Loucy (cell line): ENCODE measurements around the gene BCL2A1.
"Not testable (repeated sequence)": the region's sequence is repeated elsewhere in the genome, so short reads cannot be mapped to it uniquely, and the experiment has no call there.

ENCODE experiments used
- H2AFZ ChIP-seq: fragments of 200-600 bp; sonication (generic); 2 replicates; pipeline ENCODE4 v1.6.0; 2016; ENCODE audit warnings: antibody characterized with exemption, mild to moderate bottlenecking, low read length, moderate library complexity
- H3F3A ChIP-seq: fragments of 200-600 bp; 2 replicates; pipeline ENCODE4 v1.6.0; 2016; ENCODE audit warnings: antibody characterized with exemption, low read depth, mild to moderate bottlenecking
- H3K27me3 ChIP-seq: fragments of 200-600 bp; sonication (generic); 2 replicates; pipeline ENCODE4 v1.6.1; 2014; ENCODE audit warnings: low read length, mild to moderate bottlenecking; ENCODE audit not compliant: insufficient read depth, poor library complexity, severe bottlenecking
- H3K36me3 ChIP-seq: fragments of 200-600 bp; sonication (generic); 2 replicates; pipeline ENCODE4 v1.6.1; 2016; ENCODE audit warnings: low read length; ENCODE audit not compliant: insufficient read depth
- H3K4me1 ChIP-seq: fragments of 200-600 bp; sonication (generic); 2 replicates; pipeline ENCODE4 v1.5.1; 2014; ENCODE audit warnings: low read length, mild to moderate bottlenecking; ENCODE audit not compliant: insufficient read depth, poor library complexity, severe bottlenecking
- H3K4me2 ChIP-seq: fragments of 200-600 bp; sonication (generic); 2 replicates; pipeline ENCODE4 v1.6.0; 2014; ENCODE audit warnings: antibody characterized with exemption, low read length, low read depth, mild to moderate bottlenecking; ENCODE audit not compliant: poor library complexity, severe bottlenecking
- H3K4me3 ChIP-seq: fragments of 200-600 bp; sonication (generic); 2 replicates; pipeline ENCODE4 v1.5.1; 2014; ENCODE audit warnings: low read length, mild to moderate bottlenecking, mixed read lengths; ENCODE audit not compliant: poor library complexity, severe bottlenecking
- H3K79me2 ChIP-seq: fragments of 200-600 bp; sonication (generic); 2 replicates; pipeline ENCODE4 v1.6.1; 2014; ENCODE audit warnings: low read length; ENCODE audit not compliant: insufficient read depth
- H3K9ac ChIP-seq: fragments of 200-600 bp; sonication (generic); 2 replicates; pipeline ENCODE4 v1.6.0; 2014; ENCODE audit warnings: mild to moderate bottlenecking, low read depth, low read length, moderate library complexity; ENCODE audit not compliant: poor library complexity, severe bottlenecking
- H3K9me2 ChIP-seq: fragments of 200-600 bp; sonication (generic); replicated peaks from 2 replicates; pipeline ENCODE4 v1.6.1; 2016; ENCODE audit warnings: low read depth, low read length, mixed read lengths
- H3K9me3 ChIP-seq: fragments of 200-600 bp; sonication (generic); 2 replicates; pipeline ENCODE4 v1.6.1; 2014; ENCODE audit warnings: mild to moderate bottlenecking, antibody characterized with exemption, low read length, low read depth; ENCODE audit not compliant: insufficient read depth
- H4K20me1 ChIP-seq: fragments of 200-600 bp; sonication (generic); 2 replicates; pipeline ENCODE4 v1.6.0; 2014; ENCODE audit warnings: antibody characterized with exemption, low read length, mild to moderate bottlenecking; ENCODE audit not compliant: insufficient read depth, poor library complexity, severe bottlenecking
- CTCF ChIP-seq: fragments of 200-600 bp; sonication (generic); conservative IDR thresholded peaks from 2 replicates; pipeline ENCODE4 v1.5.1; 2014; ENCODE audit warnings: mild to moderate bottlenecking, antibody characterized with exemption, low read length
- EZH2phosphoT487 ChIP-seq: fragments of 200-600 bp; IDR thresholded peaks from 2 replicates; pipeline ENCODE4 v1.6.1; 2018; ENCODE audit warnings: antibody characterized with exemption, mild to moderate bottlenecking, moderate library complexity, borderline replicate concordance

The BCL2A1 gene

GRCh38 chr15:80019168-80019745 lies 48.3 kb upstream of the BCL2A1 start:
- Histone ChIP-seq H3K79me2 (no peaks in the 10 kb centered on the region), H3K4me3 (no peak overlapping the region), H3K4me1 (no peaks in the 10 kb centered on the region), H3F3A (no peaks in the 10 kb centered on the region), H3K9me3 (no peaks in the 10 kb centered on the region), H4K20me1 (no peaks in the 10 kb centered on the region), H3K9ac (no peak overlapping the region), H3K36me3 (no peaks in the 10 kb centered on the region), H3K4me2 (no peak overlapping the region), H3K27me3 (no peaks in the 10 kb centered on the region), H3K9me2 (no peaks in the 10 kb centered on the region), H2AFZ (no peak overlapping the region)
- TF ChIP-seq EZH2phosphoT487: no peak
- no peak for TF ChIP-seq CTCF

GRCh38 chr15:80017139-80017538 lies 46.1 kb upstream of the BCL2A1 start:
- not testable (repeated sequence) for H3K4me2 ChIP-seq, H3K4me3 ChIP-seq, H4K20me1 ChIP-seq, H3K79me2 ChIP-seq, H3K36me3 ChIP-seq, H3K27me3 ChIP-seq, H3K9ac ChIP-seq, H3K9me3 ChIP-seq, H3K9me2 ChIP-seq, H2AFZ ChIP-seq, H3K4me1 ChIP-seq, H3F3A ChIP-seq

GRCh38 chr15:80016506-80016905 lies 45.5 kb upstream of the BCL2A1 start:
- H2AFZ ChIP-seq, H3K9me3 ChIP-seq, H3F3A ChIP-seq, H4K20me1 ChIP-seq, H3K4me1 ChIP-seq, H3K4me2 ChIP-seq, H3K9me2 ChIP-seq, H3K4me3 ChIP-seq, H3K79me2 ChIP-seq, H3K36me3 ChIP-seq, H3K27me3 ChIP-seq, H3K9ac ChIP-seq: not testable (repeated sequence)

GRCh38 chr15:80015156-80015555 lies 44.2 kb upstream of the BCL2A1 start:
- no peaks in the 10 kb centered on the region for H3K4me1 ChIP-seq
- H4K20me1 ChIP-seq: no peaks in the 10 kb centered on the region
- no peaks in the 10 kb centered on the region for H3F3A ChIP-seq
- no peak overlapping the region for H3K4me2 ChIP-seq
- H3K9me3 ChIP-seq: no peaks in the 10 kb centered on the region
- H2AFZ ChIP-seq: no peak overlapping the region
- TF ChIP-seq CTCF (no peak), EZH2phosphoT487 (no peak)
- no peak overlapping the region for H3K9ac ChIP-seq
- H3K9me2 ChIP-seq: no peaks in the 10 kb centered on the region
- no peaks in the 10 kb centered on the region for H3K79me2 ChIP-seq
- no peak overlapping the region for H3K4me3 ChIP-seq
- H3K36me3 ChIP-seq: no peaks in the 10 kb centered on the region
- H3K27me3 ChIP-seq: no peaks in the 10 kb centered on the region

- not testable (repeated sequence) for H3K4me1 ChIP-seq, H3K27me3 ChIP-seq, H3F3A ChIP-seq
Observed at GRCh38 chr15:80014186-80014585, 43.2 kb upstream of the BCL2A1 start.

More at GRCh38 chr15:80014186-80014585, 43.2 kb upstream of the BCL2A1 start:
- H4K20me1 ChIP-seq, H2AFZ ChIP-seq, H3K9ac ChIP-seq, H3K4me3 ChIP-seq, H3K9me2 ChIP-seq, H3K79me2 ChIP-seq, H3K36me3 ChIP-seq, H3K9me3 ChIP-seq, H3K4me2 ChIP-seq: not testable (repeated sequence)
